ENCODE measurements around the gene NUP210L. TPM values are rescaled to one million over a fixed set of nuclear protein-coding genes. Genes with fewer than 3 reads are reported as not detected.

NUP210L gene
- total RNA-seq, 1 donor from 2014 or later = 0.04 TPM

DNA sequence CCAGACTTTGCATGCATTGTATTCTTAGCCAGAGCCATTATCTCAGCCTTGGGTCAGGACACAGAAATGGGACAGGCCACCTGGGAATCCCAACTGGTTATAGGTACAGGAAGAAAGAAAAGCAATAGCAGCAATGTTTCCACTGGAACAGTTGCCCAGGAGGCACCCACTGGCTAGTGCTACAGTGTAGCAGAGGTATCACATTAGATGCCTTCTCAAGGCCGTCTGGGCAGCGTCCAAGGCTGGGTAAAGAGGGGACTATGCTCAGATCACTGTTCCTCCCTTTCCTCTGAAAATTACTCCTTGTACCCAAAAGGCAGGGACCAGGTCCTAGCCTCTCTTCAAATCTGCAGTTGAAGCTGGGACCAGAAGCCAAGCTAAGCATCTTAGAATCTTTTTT, 184.5 kb downstream of the NUP210L start:
- Mint-ChIP-seq H3K4me1 (peaks cover 30% of the 10 kb centered on the region), H3K36me3 (peaks cover 6% of the 10 kb centered on the region), H3K27ac (no peak overlapping the region), H3K9me3 (no peaks in the 10 kb centered on the region), H3K27me3 (ENCODE audit: low read depth) (no peaks in the 10 kb centered on the region), H3K4me3 (no peak overlapping the region)
- TF ChIP-seq, protein P1, sequence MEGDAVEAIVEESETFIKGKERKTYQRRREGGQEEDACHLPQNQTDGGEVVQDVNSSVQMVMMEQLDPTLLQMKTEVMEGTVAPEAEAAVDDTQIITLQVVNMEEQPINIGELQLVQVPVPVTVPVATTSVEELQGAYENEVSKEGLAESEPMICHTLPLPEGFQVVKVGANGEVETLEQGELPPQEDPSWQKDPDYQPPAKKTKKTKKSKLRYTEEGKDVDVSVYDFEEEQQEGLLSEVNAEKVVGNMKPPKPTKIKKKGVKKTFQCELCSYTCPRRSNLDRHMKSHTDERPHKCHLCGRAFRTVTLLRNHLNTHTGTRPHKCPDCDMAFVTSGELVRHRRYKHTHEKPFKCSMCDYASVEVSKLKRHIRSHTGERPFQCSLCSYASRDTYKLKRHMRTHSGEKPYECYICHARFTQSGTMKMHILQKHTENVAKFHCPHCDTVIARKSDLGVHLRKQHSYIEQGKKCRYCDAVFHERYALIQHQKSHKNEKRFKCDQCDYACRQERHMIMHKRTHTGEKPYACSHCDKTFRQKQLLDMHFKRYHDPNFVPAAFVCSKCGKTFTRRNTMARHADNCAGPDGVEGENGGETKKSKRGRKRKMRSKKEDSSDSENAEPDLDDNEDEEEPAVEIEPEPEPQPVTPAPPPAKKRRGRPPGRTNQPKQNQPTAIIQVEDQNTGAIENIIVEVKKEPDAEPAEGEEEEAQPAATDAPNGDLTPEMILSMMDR (IDR thresholded peaks at IDR 0.05; ENCODE audit: unreplicated experiment) = no peak
- no peak for DNase-seq (ENCODE audit: low spot score in 2 of 2, unreplicated experiment in 2 of 2)

DNA sequence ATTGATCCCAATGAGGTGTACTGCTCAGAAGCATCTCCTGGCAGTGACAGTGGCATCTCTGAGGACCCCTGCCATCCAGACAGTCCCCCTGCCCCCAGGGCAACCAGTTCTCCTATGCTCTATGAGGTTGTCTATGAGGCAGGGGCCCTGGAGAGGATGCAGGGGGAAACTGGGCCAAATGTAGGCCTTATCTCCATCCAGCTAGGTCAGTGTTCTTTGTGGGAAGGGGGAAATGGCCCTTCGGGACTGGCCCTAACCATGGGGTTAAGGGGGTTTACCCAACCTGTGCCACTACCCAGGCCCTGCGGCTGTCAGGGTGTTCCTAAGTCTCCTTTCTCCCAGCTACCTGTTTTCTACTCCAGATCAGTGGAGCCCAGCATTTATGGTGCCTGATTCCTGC, 185.9 kb downstream of the NUP210L start:
- Mint-ChIP-seq H3K9me3 (no peaks in the 10 kb centered on the region), H3K27me3 (ENCODE audit: low read depth) (no peaks in the 10 kb centered on the region), H3K36me3 (peaks cover 1% of the 10 kb centered on the region), H3K4me3 (peak overlapping the region; percentile 95), H3K27ac (peak overlapping the region; percentile 98), H3K4me1 (peaks cover 34% of the 10 kb centered on the region)
- TF ChIP-seq, protein P1 (IDR thresholded peaks at IDR 0.05; ENCODE audit: unreplicated experiment) = no peak
- no peak for DNase-seq (ENCODE audit: low spot score in 2 of 2, unreplicated experiment in 2 of 2)

DNA sequence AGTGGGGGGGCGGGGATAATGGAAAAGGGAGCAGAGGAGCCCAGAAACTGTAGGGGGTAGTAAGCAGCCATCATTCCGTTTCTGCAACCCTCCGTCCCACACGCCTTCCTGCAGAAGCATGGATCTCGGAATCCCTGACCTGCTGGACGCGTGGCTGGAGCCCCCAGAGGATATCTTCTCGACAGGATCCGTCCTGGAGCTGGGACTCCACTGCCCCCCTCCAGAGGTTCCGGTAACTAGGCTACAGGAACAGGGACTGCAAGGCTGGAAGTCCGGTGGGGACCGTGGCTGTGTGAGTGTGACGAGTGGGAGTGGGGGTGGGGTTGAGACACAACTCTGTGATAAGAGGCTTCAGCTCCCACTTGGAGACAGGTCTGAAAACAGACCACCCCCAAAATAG, 186.5 kb downstream of the NUP210L start:
- peak overlapping the region; percentile 98 for H3K27ac Mint-ChIP-seq
- TF ChIP-seq, protein P1 (IDR thresholded peaks at IDR 0.05; ENCODE audit: unreplicated experiment) = no peak
- no peak for DNase-seq (ENCODE audit: low spot score in 2 of 2, unreplicated experiment in 2 of 2)
- peaks cover 34% of the 10 kb centered on the region for H3K4me1 Mint-ChIP-seq
- no peaks in the 10 kb centered on the region for H3K27me3 Mint-ChIP-seq (ENCODE audit: low read depth)
- H3K4me3 Mint-ChIP-seq = peak overlapping the region; percentile 95
- H3K9me3 Mint-ChIP-seq = no peaks in the 10 kb centered on the region
- H3K36me3 Mint-ChIP-seq = no peaks in the 10 kb centered on the region

DNA sequence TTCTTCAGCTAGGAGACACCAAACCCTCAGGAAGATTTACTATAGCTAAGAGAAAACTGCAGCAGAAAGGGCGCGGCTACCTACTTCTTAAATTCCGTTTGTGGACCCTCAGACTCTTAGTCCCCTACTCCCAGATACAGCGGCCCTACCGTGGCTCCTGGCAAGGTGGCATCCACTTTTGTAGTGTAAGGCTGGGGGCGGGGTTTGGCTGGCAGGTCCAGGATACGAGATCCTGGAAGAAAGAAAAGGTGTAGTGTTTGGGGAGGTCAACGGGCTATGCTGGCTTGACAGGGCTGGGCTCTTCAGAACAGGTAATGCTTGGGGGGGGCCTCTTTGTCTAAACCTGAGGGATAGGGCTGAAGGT, 186.9 kb downstream of the NUP210L start:
- TF ChIP-seq, protein P1 (IDR thresholded peaks at IDR 0.05; ENCODE audit: unreplicated experiment) = no peak
- Mint-ChIP-seq H3K27me3 (ENCODE audit: low read depth) (no peaks in the 10 kb centered on the region), H3K4me3 (peak overlapping the region; percentile 95), H3K27ac (peak overlapping the region; percentile 98), H3K36me3 (no peaks in the 10 kb centered on the region), H3K9me3 (no peaks in the 10 kb centered on the region), H3K4me1 (peaks cover 34% of the 10 kb centered on the region)
- peak in 1 of 2 experiments; percentile 62 for DNase-seq (ENCODE audit: low spot score in 2 of 2, unreplicated experiment in 2 of 2)

DNA sequence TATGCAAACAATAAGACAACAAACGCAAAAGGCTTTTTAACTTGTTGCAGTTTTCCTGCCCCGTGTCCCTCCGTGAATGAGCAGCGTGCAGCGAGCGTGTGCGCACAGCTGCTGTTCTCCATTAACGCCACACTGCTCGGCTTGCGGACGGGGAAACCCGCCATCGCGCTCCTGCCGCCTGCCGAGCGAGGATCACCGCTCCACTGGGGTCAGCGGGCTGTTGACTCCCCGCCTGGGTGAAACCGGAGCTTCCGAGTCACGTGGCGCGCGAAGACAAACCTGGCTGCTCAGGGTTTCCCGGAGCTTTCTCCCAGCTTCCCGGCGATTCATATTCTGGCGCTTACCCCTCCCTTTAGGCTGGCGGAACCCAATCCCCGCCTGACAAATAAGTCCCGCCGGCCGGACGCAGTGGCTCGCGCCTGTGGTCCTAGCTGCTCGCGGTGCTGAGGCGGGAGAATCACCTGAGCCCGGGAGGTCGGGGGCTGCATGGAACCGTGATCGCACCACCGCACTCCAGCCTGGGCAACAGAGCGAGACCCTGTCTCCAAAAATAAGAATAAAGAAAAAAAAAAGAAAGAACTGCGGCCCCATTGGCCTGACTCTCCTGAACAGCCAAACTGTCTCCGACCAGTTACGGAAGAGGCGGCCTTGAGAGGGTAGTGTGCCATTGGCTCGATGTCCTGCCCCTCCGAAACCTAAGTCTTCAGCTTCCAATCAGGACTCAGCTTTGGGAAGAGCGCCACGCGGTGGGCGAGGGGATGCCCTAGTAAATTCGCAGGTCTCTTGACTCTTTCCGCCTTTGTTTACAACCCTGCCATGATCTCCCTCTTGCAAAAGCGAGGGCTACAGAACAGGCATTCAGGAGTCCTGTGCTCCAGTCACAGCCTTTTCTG, 187.5 kb downstream of the NUP210L start, which contains the start of gene CREB3L4:
Gene CREB3L4, plus strand, starts transcription at position 796 of the 893 bp plus-strand sequence. CDS start 624 bp downstream, outside the sequence.
- H3K27me3 Mint-ChIP-seq (ENCODE audit: low read depth) = no peaks in the 10 kb centered on the region
- H3K36me3 Mint-ChIP-seq = no peaks in the 10 kb centered on the region
- TF ChIP-seq, protein P1 (IDR thresholded peaks at IDR 0.05; ENCODE audit: unreplicated experiment) = no peak
- H3K27ac Mint-ChIP-seq = peak within 1 kb of the TSS; percentile 98
- H3K9me3 Mint-ChIP-seq = no peaks in the 10 kb centered on the region
- H3K4me1 Mint-ChIP-seq = peaks cover 40% of the 10 kb centered on the region
- H3K4me3 Mint-ChIP-seq = peak within 1 kb of the TSS; percentile 95
- DNase-seq (ENCODE audit: low spot score in 2 of 2, unreplicated experiment in 2 of 2) = peak; percentile 74 to 87

All from mesothelial cell of epicardium (in vitro differentiated cells).